ENCODE results near the gene SND1. TPM values are rescaled to one million over a fixed set of nuclear protein-coding genes. Genes with fewer than 3 reads are reported as not detected.

SND1 gene
- total RNA-seq, 5 donors from 2014 or later (not counting 1 experiment from before 2014, with no cell fraction given), result 137 to 187 (median 154) TPM

GRCh38 chr7:128026551-128026950 is 374.6 kb downstream of the SND1 start:
- DNase-seq, result no peak
- Histone ChIP-seq H3K27ac (ENCODE audit: low read length) (no peak overlapping the region), H3K4me1 (ENCODE audit: control insufficient read depth in 1 of 2, extremely low read depth in 1 of 2, insufficient read depth in 2 of 2, low read length in 2 of 2) (peaks cover 0 to 14% of the 10 kb centered on the region in 2 experiments), H3K36me3 (ENCODE audit: control insufficient read depth in 2 of 2, extremely low read depth in 1 of 2, insufficient read depth in 1 of 2, low read length in 1 of 2) (peaks cover 3 to 4% of the 10 kb centered on the region in 2 donors), H3K9me3 (no peaks in the 10 kb centered on the region), H3K27me3 (replicated peaks in 1 of 2; ENCODE audit: control insufficient read depth in 2 of 2, extremely low read depth in 1 of 2, insufficient read depth in 2 of 2, low read length in 1 of 2) (peaks cover 0 to 17% of the 10 kb centered on the region in 2 experiments), H3K4me3 (ENCODE audit: control insufficient read depth in 1 of 2, extremely low read depth in 1 of 2, low read length in 1 of 2) (no peak overlapping the region)
- ChIA-PET POLR2A (interaction anchor here in 1 of 2 donors (0.6 kb wide), 1 partner anchor 79 kb away, joined by 4 read pairs; no protein-coding TSS in a partner anchor), CTCF (no interaction called here)
- no peaks in the 10 kb centered on the region for H3K9me3 Mint-ChIP-seq
- peaks cover 0 to 11% of the 10 kb centered on the region in 2 donors for H3K27me3 Mint-ChIP-seq
- WGBS (ENCODE audit: insufficient coverage), result 80% methylated on average over 1 of the region's 2 CpGs
- no peak for ATAC-seq (replicated peaks in 1 of 4)
- no peak overlapping the region for H3K27ac Mint-ChIP-seq
- H3K4me3 Mint-ChIP-seq, result no peak overlapping the region
- peaks cover 37% of the 10 kb centered on the region for H3K36me3 Mint-ChIP-seq
- peaks cover 18 to 22% (median 21%) of the 10 kb centered on the region in 3 donors for H3K4me1 Mint-ChIP-seq

GRCh38 chr7:128027485-128027980 is 375.5 kb downstream of the SND1 start:
- Histone ChIP-seq H3K36me3 (ENCODE audit: control insufficient read depth in 2 of 2, extremely low read depth in 1 of 2, insufficient read depth in 1 of 2, low read length in 1 of 2) (peaks cover 3 to 4% of the 10 kb centered on the region in 2 donors), H3K27ac (ENCODE audit: low read length) (no peak overlapping the region), H3K9me3 (no peaks in the 10 kb centered on the region), H3K4me3 (ENCODE audit: control insufficient read depth in 1 of 2, extremely low read depth in 1 of 2, low read length in 1 of 2) (no peak overlapping the region), H3K4me1 (ENCODE audit: control insufficient read depth in 1 of 2, extremely low read depth in 1 of 2, insufficient read depth in 2 of 2, low read length in 2 of 2) (peaks cover 0 to 15% of the 10 kb centered on the region in 2 experiments), H3K27me3 (replicated peaks in 1 of 2; ENCODE audit: control insufficient read depth in 2 of 2, extremely low read depth in 1 of 2, insufficient read depth in 2 of 2, low read length in 1 of 2) (peaks cover 0 to 18% of the 10 kb centered on the region in 2 experiments)
- H3K4me1 Mint-ChIP-seq, result peaks cover 20 to 23% (median 20%) of the 10 kb centered on the region in 3 donors
- ChIA-PET POLR2A (interaction anchor here in 1 of 2 donors (0.7 kb wide), 1 partner anchor 128 kb away, joined by 9 read pairs; no protein-coding TSS in a partner anchor), CTCF (no interaction called here)
- peaks cover 0 to 12% of the 10 kb centered on the region in 2 donors for H3K27me3 Mint-ChIP-seq
- ATAC-seq (replicated peaks in 1 of 4) (no peak), DNase-seq (no peak)
- peaks cover 31% of the 10 kb centered on the region for H3K36me3 Mint-ChIP-seq
- no peak overlapping the region for H3K4me3 Mint-ChIP-seq
- no peak overlapping the region for H3K27ac Mint-ChIP-seq
- 94% methylated on average over 3 of the region's 4 CpGs for WGBS (ENCODE audit: insufficient coverage)
- H3K9me3 Mint-ChIP-seq, result no peaks in the 10 kb centered on the region

DNA sequence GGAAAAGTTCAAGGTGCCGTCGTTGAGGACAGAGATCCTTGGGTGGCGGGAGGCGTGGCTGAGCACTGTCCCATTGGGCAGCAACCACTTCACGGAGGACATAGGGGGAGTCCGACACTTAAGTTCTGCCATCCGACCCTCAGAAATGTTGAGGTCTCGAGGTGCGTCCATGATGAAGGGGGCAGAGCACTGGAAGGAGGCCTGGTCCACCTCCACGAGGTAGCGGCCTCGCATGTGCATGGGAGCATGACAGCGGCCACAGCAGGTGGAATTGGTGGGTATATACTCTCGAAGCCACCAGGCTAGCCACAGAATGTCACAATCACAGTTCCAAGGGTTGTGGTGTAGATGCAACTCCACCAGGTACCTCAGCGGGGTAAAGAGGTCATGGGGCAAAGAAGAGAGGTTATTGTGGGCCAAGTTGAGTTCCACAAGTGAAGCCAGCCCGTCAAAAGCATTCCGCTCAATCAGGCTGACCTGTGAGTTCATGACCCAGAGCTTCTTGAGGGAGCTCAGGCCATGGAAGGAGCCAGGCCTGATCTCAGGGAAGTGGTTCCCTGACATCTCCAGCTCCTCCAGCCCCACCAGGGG is 377.5 kb downstream of the SND1 start:
- ATAC-seq (replicated peaks in 1 of 4), result no peak
- Mint-ChIP-seq H3K27me3 (peaks cover 0 to 12% of the 10 kb centered on the region in 2 donors), H3K4me1 (peaks cover 20 to 26% (median 23%) of the 10 kb centered on the region in 3 donors), H3K27ac (no peak overlapping the region), H3K4me3 (peak overlapping the region; percentile 39 to 79 (median 65)), H3K36me3 (peaks cover 25% of the 10 kb centered on the region), H3K9me3 (no peaks in the 10 kb centered on the region)
- WGBS (ENCODE audit: insufficient coverage), result 95% methylated on average over 17 of the region's 17 CpGs
- peaks cover 5 to 21% of the 10 kb centered on the region in 2 experiments for H3K4me1 ChIP-seq (ENCODE audit: control insufficient read depth in 1 of 2, extremely low read depth in 1 of 2, insufficient read depth in 2 of 2, low read length in 2 of 2)
- no peaks in the 10 kb centered on the region for H3K9me3 ChIP-seq
- H3K36me3 ChIP-seq (ENCODE audit: control insufficient read depth in 2 of 2, extremely low read depth in 1 of 2, insufficient read depth in 1 of 2, low read length in 1 of 2), result peaks cover 0 to 4% of the 10 kb centered on the region in 2 donors
- POLR2A ChIA-PET, result no interaction called here
- peaks cover 2 to 23% of the 10 kb centered on the region in 2 experiments for H3K27me3 ChIP-seq (replicated peaks in 1 of 2; ENCODE audit: control insufficient read depth in 2 of 2, extremely low read depth in 1 of 2, insufficient read depth in 2 of 2, low read length in 1 of 2)
- H3K4me3 ChIP-seq (ENCODE audit: control insufficient read depth in 1 of 2, extremely low read depth in 1 of 2, low read length in 1 of 2), result no peak overlapping the region
- no peak overlapping the region for H3K27ac ChIP-seq (ENCODE audit: low read length)
- no peak for DNase-seq
- CTCF ChIA-PET, result interaction anchor here in 1 of 2 donors (1.0 kb wide), 1 partner anchor 75 kb away, joined by 4 read pairs; no protein-coding TSS in a partner anchor

DNA sequence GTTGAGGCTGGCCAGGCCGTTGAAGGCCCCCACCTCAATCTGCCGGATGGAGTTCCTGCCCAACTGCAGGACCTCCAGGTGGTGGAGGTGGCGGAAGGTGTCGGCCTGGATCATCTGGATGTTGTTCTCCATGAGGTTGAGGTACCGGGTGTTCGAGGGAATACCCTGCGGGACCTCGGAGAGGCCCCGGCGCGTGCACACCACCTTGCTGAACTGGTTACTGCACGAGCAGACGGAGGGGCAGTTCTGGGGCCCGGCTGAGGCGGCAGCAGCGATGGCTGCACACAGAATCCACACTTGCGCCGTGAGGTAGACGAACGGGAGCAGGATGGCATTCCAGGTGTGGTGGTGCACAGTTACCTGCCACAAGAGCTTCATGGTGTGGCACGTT is 378.3 kb downstream of the SND1 start:
- Histone ChIP-seq H3K9me3 (no peaks in the 10 kb centered on the region), H3K4me3 (ENCODE audit: control insufficient read depth in 1 of 2, extremely low read depth in 1 of 2, low read length in 1 of 2) (no peak overlapping the region), H3K36me3 (ENCODE audit: control insufficient read depth in 2 of 2, extremely low read depth in 1 of 2, insufficient read depth in 1 of 2, low read length in 1 of 2) (peaks cover 0 to 4% of the 10 kb centered on the region in 2 donors), H3K4me1 (ENCODE audit: control insufficient read depth in 1 of 2, extremely low read depth in 1 of 2, insufficient read depth in 2 of 2, low read length in 2 of 2) (peaks cover 5 to 21% of the 10 kb centered on the region in 2 experiments), H3K27ac (ENCODE audit: low read length) (no peak overlapping the region), H3K27me3 (replicated peaks in 1 of 2; ENCODE audit: control insufficient read depth in 2 of 2, extremely low read depth in 1 of 2, insufficient read depth in 2 of 2, low read length in 1 of 2) (peaks cover 2 to 23% of the 10 kb centered on the region in 2 experiments)
- Mint-ChIP-seq H3K27me3 (peaks cover 0 to 12% of the 10 kb centered on the region in 2 donors), H3K4me3 (peak overlapping the region; percentile 65 to 79 (median 74)), H3K27ac (no peak overlapping the region), H3K4me1 (peaks cover 20 to 26% (median 23%) of the 10 kb centered on the region in 3 donors), H3K36me3 (peaks cover 25% of the 10 kb centered on the region), H3K9me3 (no peaks in the 10 kb centered on the region)
- ATAC-seq (replicated peaks in 1 of 4) (no peak), DNase-seq (no peak)
- ChIA-PET POLR2A (no interaction called here), CTCF (interaction anchor here (0.5 to 1.0 kb wide), 2 partner anchors 21 to 74 kb away, joined by 3 to 4 read pairs; no protein-coding TSS in a partner anchor)
- WGBS (ENCODE audit: insufficient coverage), result 98% methylated on average over 18 of the region's 21 CpGs

- H3K27me3 Mint-ChIP-seq, result peaks cover 0 to 12% of the 10 kb centered on the region in 2 donors
- Histone ChIP-seq H3K4me1 (ENCODE audit: control insufficient read depth in 1 of 2, extremely low read depth in 1 of 2, insufficient read depth in 2 of 2, low read length in 2 of 2) (peaks cover 5 to 21% of the 10 kb centered on the region in 2 experiments), H3K27ac (ENCODE audit: low read length) (no peak within 1 kb of the TSS), H3K36me3 (ENCODE audit: control insufficient read depth in 2 of 2, extremely low read depth in 1 of 2, insufficient read depth in 1 of 2, low read length in 1 of 2) (peaks cover 0 to 4% of the 10 kb centered on the region in 2 donors), H3K27me3 (replicated peaks in 1 of 2; ENCODE audit: control insufficient read depth in 2 of 2, extremely low read depth in 1 of 2, insufficient read depth in 2 of 2, low read length in 1 of 2) (peaks cover 2 to 23% of the 10 kb centered on the region in 2 experiments), H3K9me3 (no peaks in the 10 kb centered on the region), H3K4me3 (ENCODE audit: control insufficient read depth in 1 of 2, extremely low read depth in 1 of 2, low read length in 1 of 2) (peak within 1 kb of the TSS; percentile 26 to 80)
- no peak within 1 kb of the TSS for H3K27ac Mint-ChIP-seq
- H3K4me3 Mint-ChIP-seq, result peak within 1 kb of the TSS; percentile 76 to 87 (median 84)
- H3K36me3 Mint-ChIP-seq, result peaks cover 22% of the 10 kb centered on the region
- no peaks in the 10 kb centered on the region for H3K9me3 Mint-ChIP-seq
- peaks cover 20 to 26% (median 23%) of the 10 kb centered on the region in 3 donors for H3K4me1 Mint-ChIP-seq
- ATAC-seq (replicated peaks in 1 of 4) (peak; percentile 31 to 45 (median 39)), DNase-seq (peak in 9 of 35 experiments; percentile 9 to 40 (median 22))
- 9% methylated on average over 56 of the region's 87 CpGs for WGBS (ENCODE audit: insufficient coverage)
- ChIA-PET POLR2A (no interaction called here), CTCF (interaction anchor here (0.5 to 0.6 kb wide), 2 partner anchors 22 to 423 kb away, joined by 3 read pairs; no protein-coding TSS in a partner anchor)
These were observed 378.9 kb downstream of the SND1 start, which contains the start of gene LRRC4 for GRCh38 chr7:128030654-128031611. Gene LRRC4 (minus strand): TSS chr7:128031437. CDS start chr7:128030640, 797 bp downstream.

Data from T-cell (primary cell).